Mucosa of stomach (tissue), 1 donor: ENCODE results near the gene GYPB.
"Not testable (repeated sequence)": the region's sequence is repeated elsewhere in the genome, so short reads cannot be mapped to it uniquely, and the experiment has no call there.

ENCODE experiments used
- H3K27me3 ChIP-seq: one replicate; pipeline ENCODE4 v1.7.0; 2013; ENCODE audit warnings: mild to moderate bottlenecking, low read length; ENCODE audit not compliant: control insufficient read depth, insufficient read depth
- H3K36me3 ChIP-seq: one replicate; pipeline ENCODE4 v1.7.0; 2013; ENCODE audit warnings: low read length; ENCODE audit not compliant: control insufficient read depth, insufficient read depth
- H3K4me1 ChIP-seq: one replicate; pipeline ENCODE4 v1.7.0; 2013; ENCODE audit warnings: mild to moderate bottlenecking, low read length; ENCODE audit not compliant: control insufficient read depth, insufficient read depth
- H3K4me3 ChIP-seq: one replicate; pipeline ENCODE4 v1.7.0; 2013; ENCODE audit warnings: low read length
- H3K9ac ChIP-seq: one replicate; pipeline ENCODE4 v1.7.0; 2013; ENCODE audit warnings: mild to moderate bottlenecking, low read length, moderate library complexity
- H3K9me3 ChIP-seq: one replicate; pipeline ENCODE4 v1.7.0; 2013; ENCODE audit warnings: mild to moderate bottlenecking, low read length, moderate library complexity; ENCODE audit not compliant: control insufficient read depth
- donor health status: Pancreatic carcinoma.

GYPB gene

DNA sequence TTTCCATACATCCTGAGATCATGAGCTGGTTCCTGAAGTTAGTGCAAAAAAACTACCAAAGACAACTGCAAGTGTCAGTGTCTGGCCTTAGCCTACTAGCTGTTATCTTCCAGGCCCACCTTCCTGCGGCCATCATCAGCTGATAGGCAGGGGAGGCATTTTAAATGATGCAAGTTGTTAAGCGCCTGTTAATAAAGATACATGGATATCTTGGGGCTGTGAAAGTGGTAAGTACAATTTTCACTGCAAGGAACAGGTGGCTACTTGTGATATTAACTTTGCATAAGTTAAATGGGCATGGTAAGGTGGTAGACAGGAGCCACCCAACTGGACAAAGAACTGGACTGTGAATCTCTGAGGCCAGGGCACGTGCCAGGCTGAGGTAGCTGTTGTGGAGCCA, at the start of gene GYPB:
TSS of gene GYPB (minus strand) at position 104 of the 400 bp plus-strand sequence. CDS start at position 11, 93 bp downstream.
- not testable (repeated sequence) for H3K4me1 ChIP-seq, H3K9ac ChIP-seq, H3K9me3 ChIP-seq, H3K36me3 ChIP-seq, H3K4me3 ChIP-seq, H3K27me3 ChIP-seq

- not testable (repeated sequence) for H3K4me1 ChIP-seq, H3K9ac ChIP-seq, H3K4me3 ChIP-seq, H3K9me3 ChIP-seq, H3K27me3 ChIP-seq, H3K36me3 ChIP-seq
Measured at GRCh38 chr4:144061556-144061955, 42.4 kb upstream of the GYPB start.

DNA sequence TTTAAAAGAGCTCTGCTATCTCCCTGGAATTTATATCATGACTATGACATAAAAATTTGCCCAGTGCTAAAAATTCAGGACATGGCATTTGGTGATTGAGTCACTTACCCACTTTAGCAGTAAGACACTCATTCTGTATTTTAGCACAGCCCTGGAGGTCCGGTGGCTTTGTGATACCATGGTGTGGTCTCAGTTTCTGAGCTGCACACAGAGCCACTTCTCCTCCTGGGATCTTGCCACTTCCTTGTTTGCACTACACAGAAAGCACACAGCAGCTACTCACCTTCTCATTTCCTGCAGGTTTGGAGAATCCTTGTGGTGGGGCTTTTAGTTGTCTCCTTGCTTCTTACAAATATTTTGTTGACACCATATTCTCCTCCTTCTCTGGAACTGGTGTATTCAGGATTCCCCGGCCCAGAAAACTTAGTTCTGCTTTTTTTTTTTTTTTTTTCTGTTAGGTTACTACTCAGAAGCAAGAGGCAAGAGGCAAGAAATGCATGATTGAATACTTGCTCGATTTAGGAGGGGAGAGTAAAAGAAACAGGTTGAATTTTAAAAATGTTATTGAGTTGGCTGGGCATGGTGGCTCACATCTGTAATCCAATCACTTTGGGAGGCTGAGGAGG, 41.2 kb upstream of the GYPB start:
- H3K27me3 ChIP-seq, H3K4me1 ChIP-seq, H3K9ac ChIP-seq, H3K9me3 ChIP-seq, H3K4me3 ChIP-seq, H3K36me3 ChIP-seq: not testable (repeated sequence)

DNA sequence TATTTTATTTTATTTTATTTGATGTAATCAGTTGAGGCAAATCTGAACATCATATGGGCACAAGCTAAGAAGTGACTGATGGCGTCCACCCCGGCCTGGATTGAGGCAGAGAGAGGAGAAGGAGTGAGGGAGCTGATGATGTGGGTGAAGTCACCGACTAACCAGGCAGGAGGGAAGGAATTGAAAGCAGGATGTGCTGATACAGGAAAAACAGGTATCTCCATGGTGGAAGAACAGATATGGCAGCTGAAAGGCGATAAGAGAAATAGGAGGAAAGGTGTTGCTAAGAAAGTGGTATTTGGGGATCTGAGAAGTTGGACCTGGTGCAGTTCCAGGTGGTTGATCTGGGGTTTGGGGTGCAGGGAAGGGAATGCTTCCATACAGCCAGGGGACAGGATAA, 37.6 kb upstream of the GYPB start:
- no peak overlapping the region for H3K4me3 ChIP-seq
- H3K9me3 ChIP-seq: no peaks in the 10 kb centered on the region
- H3K27me3 ChIP-seq: no peaks in the 10 kb centered on the region
- H3K36me3 ChIP-seq: no peaks in the 10 kb centered on the region
- H3K9ac ChIP-seq: no peak overlapping the region
- H3K4me1 ChIP-seq: no peaks in the 10 kb centered on the region

- H3K4me1 ChIP-seq, H3K9me3 ChIP-seq, H3K36me3 ChIP-seq, H3K27me3 ChIP-seq, H3K9ac ChIP-seq, H3K4me3 ChIP-seq: not testable (repeated sequence)
Measured at GRCh38 chr4:144055336-144055735, 36.2 kb upstream of the GYPB start.

DNA sequence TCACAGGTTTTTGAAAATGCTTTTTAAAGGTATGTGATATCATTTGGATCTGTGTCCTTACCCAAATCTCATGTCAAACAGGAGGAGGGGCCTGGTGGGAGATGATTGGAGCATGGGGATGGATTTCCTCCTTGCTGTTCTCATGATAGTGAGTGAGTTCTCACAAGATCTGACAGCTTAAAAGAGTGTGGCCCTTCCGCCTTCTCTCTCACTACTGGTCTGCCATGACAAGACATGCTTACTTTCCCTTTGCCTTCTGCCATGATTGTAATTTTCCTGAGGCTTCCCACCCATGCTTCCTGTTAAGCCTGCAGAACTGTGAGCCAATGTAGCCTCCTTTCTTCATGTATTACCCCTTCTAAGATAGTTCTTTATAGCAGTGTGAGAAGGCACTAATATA, 32.3 kb upstream of the GYPB start:
- H3K9me3 ChIP-seq, H3K9ac ChIP-seq, H3K4me3 ChIP-seq, H3K4me1 ChIP-seq, H3K36me3 ChIP-seq, H3K27me3 ChIP-seq: not testable (repeated sequence)

DNA sequence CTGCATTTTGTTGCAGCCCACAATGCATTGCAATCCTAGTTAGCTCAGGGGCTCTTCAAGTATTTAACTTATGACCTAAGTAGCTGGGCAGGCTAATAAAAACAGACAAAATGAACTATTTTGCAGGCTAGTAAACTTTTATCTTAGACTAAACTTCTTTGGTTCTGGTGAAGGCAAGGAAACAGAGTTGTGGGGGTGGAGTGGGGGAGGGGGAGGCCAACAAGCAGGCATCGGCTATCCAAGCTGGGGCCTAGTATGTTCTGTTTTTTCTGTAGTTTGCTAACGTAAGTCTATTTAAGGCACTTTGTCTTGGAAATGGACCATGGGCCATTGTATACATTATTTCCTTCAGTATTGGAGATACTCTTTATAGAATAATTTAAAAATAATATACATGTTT, 31.5 kb upstream of the GYPB start:
- not testable (repeated sequence) for H3K27me3 ChIP-seq, H3K9me3 ChIP-seq, H3K9ac ChIP-seq, H3K36me3 ChIP-seq, H3K4me1 ChIP-seq, H3K4me3 ChIP-seq

GRCh38 chr4:144049495-144050424, 30.6 kb upstream of the GYPB start:
- not testable (repeated sequence) for H3K4me1 ChIP-seq, H3K9ac ChIP-seq, H3K27me3 ChIP-seq, H3K9me3 ChIP-seq, H3K36me3 ChIP-seq, H3K4me3 ChIP-seq

- H3K9ac ChIP-seq, H3K9me3 ChIP-seq, H3K4me1 ChIP-seq, H3K4me3 ChIP-seq, H3K36me3 ChIP-seq, H3K27me3 ChIP-seq: not testable (repeated sequence)
Measured at GRCh38 chr4:144044936-144045335, 25.8 kb upstream of the GYPB start.

DNA sequence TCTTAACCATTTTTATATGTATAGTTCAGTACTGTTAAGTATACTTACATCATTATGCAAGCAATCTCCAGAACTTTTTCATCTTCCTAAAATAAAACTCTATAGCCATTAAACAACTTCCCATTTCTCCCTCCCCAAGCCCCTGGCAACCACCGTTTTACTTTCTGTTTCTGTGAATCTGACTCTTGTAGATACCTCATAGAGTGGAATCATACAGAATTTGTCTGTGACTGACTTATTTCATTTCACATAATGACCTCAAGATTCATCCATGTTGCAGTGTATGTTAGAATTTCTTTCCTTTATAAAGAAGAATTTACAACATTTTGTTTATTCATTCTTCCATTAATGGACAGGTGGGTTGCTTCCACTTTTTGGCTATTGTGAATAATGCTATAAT, 13.4 kb upstream of the GYPB start:
- not testable (repeated sequence) for H3K27me3 ChIP-seq, H3K4me1 ChIP-seq, H3K4me3 ChIP-seq, H3K9me3 ChIP-seq, H3K36me3 ChIP-seq, H3K9ac ChIP-seq

DNA sequence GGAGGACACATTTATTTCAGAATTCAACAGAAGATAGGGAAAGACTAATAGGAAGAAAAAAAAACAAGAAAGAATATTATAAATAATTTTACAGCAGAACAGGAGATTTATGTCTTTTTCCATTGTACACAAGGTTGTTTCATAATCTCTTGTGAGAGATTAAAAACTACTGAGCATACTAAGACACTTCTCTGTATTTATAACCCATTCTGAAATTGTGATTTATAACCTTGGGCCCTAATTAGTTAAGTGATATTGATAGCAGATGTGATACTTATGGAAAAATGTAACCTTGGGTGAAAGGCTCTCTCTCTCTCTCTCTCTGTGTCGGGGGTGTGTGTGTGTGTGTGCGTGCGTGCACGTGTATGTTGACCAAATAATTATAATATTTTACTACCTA, 12.7 kb upstream of the GYPB start:
- H3K9me3 ChIP-seq, H3K4me1 ChIP-seq, H3K9ac ChIP-seq, H3K4me3 ChIP-seq, H3K36me3 ChIP-seq, H3K27me3 ChIP-seq: not testable (repeated sequence)

DNA sequence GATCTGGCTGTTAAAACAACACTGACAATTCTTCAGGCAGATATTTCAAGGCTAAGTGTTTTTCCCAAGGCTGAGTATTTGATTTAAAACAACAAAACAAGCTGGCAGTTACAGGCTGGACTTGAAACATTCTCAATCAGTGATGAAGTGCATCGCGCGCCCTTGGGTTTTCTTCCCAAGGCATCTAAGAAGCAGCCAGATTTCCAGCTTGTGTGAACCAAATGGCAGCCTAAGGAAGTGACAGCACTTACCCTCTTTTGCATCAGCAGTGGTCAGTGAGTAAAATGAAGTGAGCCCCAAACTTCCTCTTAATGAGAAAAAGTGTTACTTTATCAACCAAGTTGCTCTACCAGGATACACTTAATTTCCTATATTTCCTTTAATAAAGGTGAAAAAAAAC, 12.2 kb upstream of the GYPB start:
- H3K9me3 ChIP-seq, H3K27me3 ChIP-seq, H3K4me1 ChIP-seq, H3K4me3 ChIP-seq, H3K36me3 ChIP-seq, H3K9ac ChIP-seq: not testable (repeated sequence)

DNA sequence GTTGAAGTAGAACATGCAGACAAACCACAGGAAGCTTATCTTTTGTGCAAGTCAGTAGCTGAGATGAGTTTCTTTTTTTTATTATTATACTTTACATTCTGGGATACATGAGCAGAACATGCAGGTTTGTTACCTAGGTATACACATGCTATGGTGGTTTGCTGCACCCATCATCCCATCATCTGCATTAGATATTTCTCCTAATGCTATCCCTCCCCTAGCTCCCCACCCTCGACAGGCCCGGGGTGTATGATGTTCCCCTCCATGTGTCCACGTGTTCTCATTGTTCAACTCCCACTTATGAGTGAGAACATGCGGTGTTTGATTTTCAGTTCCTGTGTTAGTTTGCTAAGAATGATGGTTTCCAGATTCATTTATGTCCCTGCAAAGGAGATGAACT, 11.5 kb upstream of the GYPB start:
- H3K36me3 ChIP-seq, H3K9me3 ChIP-seq, H3K27me3 ChIP-seq, H3K4me1 ChIP-seq, H3K4me3 ChIP-seq, H3K9ac ChIP-seq: not testable (repeated sequence)
